Measurements from ENCODE around the gene MORN1. TPM values are rescaled to one million over a fixed set of nuclear protein-coding genes. Genes with fewer than 3 reads are reported as not detected.

MORN1 gene
- total and polyA plus RNA-seq, 2 of the 8 experiments (the other 6 are each of a cell fraction or from before 2014, with no cell fraction given) = 5.0 to 9.1 TPM

DNA sequence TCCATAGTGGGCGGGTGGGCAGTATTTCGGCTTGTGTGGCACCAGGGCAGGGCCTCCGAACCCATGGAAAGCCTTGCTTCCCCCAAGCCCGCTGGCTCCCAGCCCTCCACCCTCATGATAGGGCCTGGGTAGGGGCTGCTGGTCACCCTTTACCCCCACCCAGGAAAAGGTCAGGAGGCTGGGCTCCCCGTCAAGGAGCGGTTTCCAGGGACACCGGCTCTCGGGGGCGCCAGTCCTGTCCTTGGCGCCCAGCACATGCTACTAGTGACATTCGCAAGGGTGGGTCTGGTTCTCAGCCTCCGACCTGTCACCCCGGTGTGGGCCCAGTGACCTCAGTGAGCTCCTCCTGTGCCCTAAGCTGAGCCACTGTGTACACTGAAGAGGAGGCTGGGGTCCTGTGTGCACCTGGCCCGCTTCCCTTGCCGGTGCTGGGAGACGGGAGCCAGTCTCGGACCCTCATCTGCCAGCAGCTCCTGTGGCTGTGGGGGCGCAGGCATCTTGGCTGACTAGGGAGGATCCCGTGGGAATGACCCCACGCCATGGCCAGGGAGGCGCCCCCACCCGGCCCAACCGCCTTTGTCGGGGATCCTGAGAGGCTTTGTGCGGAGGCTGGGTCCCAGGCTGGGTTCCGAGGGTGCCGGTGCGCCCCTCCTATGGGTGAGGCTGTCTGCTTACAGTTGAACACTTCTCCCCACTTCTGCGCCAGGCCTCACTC is 108.6 kb downstream of the MORN1 start (continued):
- TF ChIP-seq RBBP5 (IDR thresholded peaks at IDR 0.05; ENCODE audit: borderline replicate concordance, low read depth, low read length) (no peak), CTBP2 (IDR thresholded peaks at IDR 0.05; ENCODE audit: borderline replicate concordance, insufficient read depth, insufficient read length, low read length) (no peak), TEAD4 (IDR thresholded peaks at IDR 0.05; ENCODE audit: low read depth, low read length) (no peak), HDAC6 (IDR thresholded peaks at IDR 0.05; ENCODE audit: low read depth, low read length) (no peak), CHD7 (IDR thresholded peaks at IDR 0.05; ENCODE audit: insufficient replicate concordance, low read length) (no peak)

All from H1 (cell line).